Activated naive CD4-positive, alpha-beta T cell treated with anti-CD3 and anti-CD28 coated beads, Interleukin-2, amount 10 ng/mL, durations not matched to agents 7 days and 5 days (primary cell): ENCODE results near the gene FERMT3.

Experiments
- CTCF ChIA-PET: fragments of 350-600 bp; sonication (Branson Sonifier 250); formaldehyde crosslinking; loops from one replicate; lab custom pipeline; 2021; ENCODE audit warnings: antibody characterized with exemption; lab: Charles Lee
- DNase-seq: peaks from one replicate; pipeline ENCODE4 v3.0.0-alpha.2; 2020
- H3K27ac Mint-ChIP-seq: one replicate; pipeline ENCODE4 v1.8.0; 2021; ENCODE audit warnings: mild to moderate bottlenecking, moderate library complexity, mixed read lengths
- H3K27me3 Mint-ChIP-seq: one replicate; pipeline ENCODE4 v1.8.0; 2021; ENCODE audit warnings: mild to moderate bottlenecking, mixed read lengths
- H3K36me3 Mint-ChIP-seq: one replicate; pipeline ENCODE4 v1.8.0; 2021; ENCODE audit warnings: mixed read lengths
- H3K4me1 Mint-ChIP-seq: one replicate; pipeline ENCODE4 v1.8.0; 2021; ENCODE audit warnings: mixed read lengths
- H3K4me3 Mint-ChIP-seq: one replicate; pipeline ENCODE4 v1.8.0; 2021; ENCODE audit warnings: mild to moderate bottlenecking, moderate library complexity, mixed read lengths
- H3K9me3 Mint-ChIP-seq: one replicate; pipeline ENCODE4 v1.8.0; 2021; ENCODE audit warnings: mixed read lengths

FERMT3 gene

GRCh38 chr11:64203421-64204079 lies 3.0 kb upstream of the FERMT3 start:
- Mint-ChIP-seq H3K9me3 (no peaks in the 10 kb centered on the region), H3K36me3 (peaks cover 59% of the 10 kb centered on the region), H3K4me3 (no peak overlapping the region), H3K27me3 (no peaks in the 10 kb centered on the region), H3K27ac (peak overlapping the region; percentile 76), H3K4me1 (peaks cover 38% of the 10 kb centered on the region)
- DNase-seq = no peak
- CTCF ChIA-PET = interaction anchor here (1.1 to 7.4 kb wide), 14 partner anchors 8 to 446 kb away, joined by 3 to 131 read pairs (median 10); partner anchors contain the start of genes BAD, CATSPERZ, ESRRA and GPR137

GRCh38 chr11:64204080-64204440 lies 2.5 kb upstream of the FERMT3 start:
- Mint-ChIP-seq H3K4me1 (peaks cover 43% of the 10 kb centered on the region), H3K27me3 (no peaks in the 10 kb centered on the region), H3K9me3 (no peaks in the 10 kb centered on the region), H3K4me3 (no peak overlapping the region), H3K27ac (peak overlapping the region; percentile 76), H3K36me3 (peaks cover 63% of the 10 kb centered on the region)
- no peak for DNase-seq
- CTCF ChIA-PET = interaction anchor here (0.7 to 7.4 kb wide), 27 partner anchors 8 to 446 kb away, joined by 3 to 131 read pairs (median 4); partner anchors contain the start of genes BAD, CATSPERZ, DNAJC4 and ESRRA

GRCh38 chr11:64204464-64204989 lies 2.0 kb upstream of the FERMT3 start:
- H3K27ac Mint-ChIP-seq = peak overlapping the region; percentile 86
- peak overlapping the region; percentile 71 for H3K4me3 Mint-ChIP-seq
- no peaks in the 10 kb centered on the region for H3K27me3 Mint-ChIP-seq
- CTCF ChIA-PET = interaction anchor here (0.7 to 7.4 kb wide), 29 partner anchors 9 to 445 kb away, joined by 3 to 131 read pairs (median 4); partner anchors contain the start of genes BAD, CATSPERZ, DNAJC4 and ESRRA
- DNase-seq = peak; percentile 90
- peaks cover 66% of the 10 kb centered on the region for H3K36me3 Mint-ChIP-seq
- peaks cover 48% of the 10 kb centered on the region for H3K4me1 Mint-ChIP-seq
- no peaks in the 10 kb centered on the region for H3K9me3 Mint-ChIP-seq

GRCh38 chr11:64207256-64208085 lies 950 bp downstream of the FERMT3 start:
- Mint-ChIP-seq H3K36me3 (peaks cover 57% of the 10 kb centered on the region), H3K4me1 (peaks cover 58% of the 10 kb centered on the region), H3K27me3 (no peaks in the 10 kb centered on the region), H3K4me3 (peak overlapping the region; percentile 90), H3K27ac (peak overlapping the region; percentile 96), H3K9me3 (no peaks in the 10 kb centered on the region)
- CTCF ChIA-PET = interaction anchor here (0.6 to 7.4 kb wide), 12 partner anchors 10 to 131 kb away, joined by 3 to 131 read pairs (median 11); partner anchors contain the start of genes CATSPERZ, ESRRA, FKBP2 and NUDT22
- peak; percentile 89 for DNase-seq

DNA sequence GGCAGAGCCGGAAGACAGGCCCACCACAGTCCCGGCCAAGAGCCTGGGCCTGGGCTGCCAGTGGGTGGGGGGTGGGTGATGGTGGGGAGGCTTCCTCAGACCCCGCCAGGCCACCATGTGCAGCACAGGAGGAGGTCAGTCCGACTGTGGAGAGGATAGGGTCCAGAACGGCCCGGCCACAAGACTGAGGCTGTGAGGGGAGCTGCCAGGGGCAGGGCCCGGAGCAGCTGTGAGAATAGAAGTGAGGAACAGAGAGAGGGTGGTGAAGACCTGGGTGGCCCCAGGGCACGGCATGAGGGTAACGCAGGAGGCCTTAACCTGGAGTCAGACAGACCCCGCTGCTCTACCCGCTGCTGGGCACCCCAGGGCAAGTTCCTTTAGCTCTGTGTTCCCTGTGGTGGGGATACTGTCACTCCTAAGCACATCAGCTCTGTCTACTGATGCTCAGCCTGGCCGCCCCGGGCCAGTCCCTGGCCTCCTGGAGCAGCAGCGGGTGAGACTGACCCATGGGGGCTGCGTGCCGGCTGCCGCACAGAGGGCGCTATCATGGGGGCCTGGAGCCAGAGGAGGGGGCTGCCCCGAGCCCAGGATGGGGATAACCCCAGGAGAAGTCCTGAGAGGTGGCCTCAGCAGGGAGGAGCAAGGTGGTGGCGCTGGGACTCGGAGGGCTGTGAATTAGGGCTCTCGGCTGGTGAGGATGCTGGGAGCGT lies 1.7 kb downstream of the FERMT3 start:
- Mint-ChIP-seq H3K27me3 (no peaks in the 10 kb centered on the region), H3K4me3 (peak overlapping the region; percentile 90), H3K27ac (peak overlapping the region; percentile 96), H3K9me3 (no peaks in the 10 kb centered on the region), H3K36me3 (peaks cover 55% of the 10 kb centered on the region), H3K4me1 (peaks cover 60% of the 10 kb centered on the region)
- no peak for DNase-seq
- CTCF ChIA-PET = interaction anchor here (1.1 to 7.4 kb wide), 6 partner anchors 9 to 124 kb away, joined by 3 to 131 read pairs (median 30); partner anchors contain the start of genes CATSPERZ, ESRRA, FKBP2 and NUDT22

- Mint-ChIP-seq H3K27ac (peak overlapping the region; percentile 96), H3K36me3 (peaks cover 50% of the 10 kb centered on the region), H3K4me3 (peak overlapping the region; percentile 90), H3K27me3 (no peaks in the 10 kb centered on the region), H3K4me1 (peaks cover 55% of the 10 kb centered on the region), H3K9me3 (no peaks in the 10 kb centered on the region)
- CTCF ChIA-PET = interaction anchor here (1.8 to 7.4 kb wide), 5 partner anchors 8 to 94 kb away, joined by 7 to 131 read pairs (median 31); partner anchors contain the start of genes CATSPERZ, ESRRA, NUDT22 and PLCB3
- DNase-seq = no peak
Measured at GRCh38 chr11:64208796-64209562, 2.5 kb downstream of the FERMT3 start.

GRCh38 chr11:64209563-64209843 lies 3.0 kb downstream of the FERMT3 start:
- no peak for DNase-seq
- peaks cover 46% of the 10 kb centered on the region for H3K36me3 Mint-ChIP-seq
- H3K9me3 Mint-ChIP-seq = no peaks in the 10 kb centered on the region
- H3K4me1 Mint-ChIP-seq = peaks cover 50% of the 10 kb centered on the region
- H3K4me3 Mint-ChIP-seq = peak overlapping the region; percentile 31
- CTCF ChIA-PET = interaction anchor here (1.8 kb wide), 1 partner anchor 17 kb away, joined by 7 read pairs; the partner anchor contains the start of genes NUDT22 and TRPT1
- H3K27me3 Mint-ChIP-seq = no peaks in the 10 kb centered on the region
- H3K27ac Mint-ChIP-seq = peak overlapping the region; percentile 96

DNA sequence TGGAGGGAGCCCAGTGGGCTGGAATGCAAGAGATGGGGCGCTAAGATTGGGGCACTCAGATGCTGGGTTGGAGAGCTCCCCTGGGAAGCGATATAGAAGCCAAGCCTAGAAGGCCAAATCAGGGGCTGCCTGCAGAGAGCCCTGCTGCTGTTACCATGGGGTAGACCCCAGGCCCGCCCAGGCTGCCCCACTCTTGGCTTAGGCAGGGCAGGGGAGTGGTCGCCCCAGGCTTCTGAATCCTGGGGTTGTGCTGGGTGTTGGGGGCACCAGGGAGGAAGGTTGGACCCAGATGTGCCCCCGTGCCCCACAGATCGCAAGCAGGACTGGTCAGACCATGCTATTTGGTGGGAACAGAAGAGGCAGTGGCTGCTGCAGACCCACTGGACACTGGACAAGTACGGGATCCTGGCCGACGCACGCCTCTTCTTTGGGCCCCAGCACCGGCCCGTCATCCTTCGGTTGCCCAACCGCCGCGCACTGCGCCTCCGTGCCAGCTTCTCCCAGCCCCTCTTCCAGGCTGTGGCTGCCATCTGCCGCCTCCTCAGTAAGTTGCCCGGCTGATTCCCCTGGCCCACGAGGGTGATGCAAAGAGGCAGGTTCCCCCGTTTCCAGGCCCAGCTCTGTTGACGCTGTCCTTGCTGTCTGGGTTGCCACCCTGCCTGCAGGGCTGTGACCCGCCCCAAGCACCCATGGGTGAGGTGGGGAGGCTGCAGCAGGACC lies 3.9 kb downstream of the FERMT3 start:
- H3K9me3 Mint-ChIP-seq = no peaks in the 10 kb centered on the region
- H3K27me3 Mint-ChIP-seq = no peaks in the 10 kb centered on the region
- no peak overlapping the region for H3K4me3 Mint-ChIP-seq
- CTCF ChIA-PET = interaction anchor here (1.8 kb wide), 1 partner anchor 16 kb away, joined by 7 read pairs; the partner anchor contains the start of genes NUDT22 and TRPT1
- H3K4me1 Mint-ChIP-seq = peaks cover 49% of the 10 kb centered on the region
- peak overlapping the region; percentile 24 for H3K27ac Mint-ChIP-seq
- DNase-seq = no peak
- H3K36me3 Mint-ChIP-seq = peaks cover 49% of the 10 kb centered on the region

GRCh38 chr11:64211181-64211872 lies 4.8 kb downstream of the FERMT3 start:
- CTCF ChIA-PET = no interaction called here
- Mint-ChIP-seq H3K27ac (peak overlapping the region; percentile 42), H3K9me3 (no peaks in the 10 kb centered on the region), H3K36me3 (peaks cover 51% of the 10 kb centered on the region), H3K4me3 (no peak overlapping the region), H3K27me3 (no peaks in the 10 kb centered on the region), H3K4me1 (peaks cover 40% of the 10 kb centered on the region)
- no peak for DNase-seq

GRCh38 chr11:64216879-64217278 lies 10.4 kb downstream of the FERMT3 start:
- H3K4me3 Mint-ChIP-seq = no peak overlapping the region
- CTCF ChIA-PET = interaction anchor here (5.1 kb wide), 1 partner anchor 10 kb away, joined by 28 read pairs; the partner anchor contains the start of gene FERMT3
- no peak overlapping the region for H3K27ac Mint-ChIP-seq
- no peaks in the 10 kb centered on the region for H3K9me3 Mint-ChIP-seq
- DNase-seq = no peak
- H3K36me3 Mint-ChIP-seq = peaks cover 38% of the 10 kb centered on the region
- H3K4me1 Mint-ChIP-seq = peaks cover 13% of the 10 kb centered on the region
- H3K27me3 Mint-ChIP-seq = no peaks in the 10 kb centered on the region

DNA sequence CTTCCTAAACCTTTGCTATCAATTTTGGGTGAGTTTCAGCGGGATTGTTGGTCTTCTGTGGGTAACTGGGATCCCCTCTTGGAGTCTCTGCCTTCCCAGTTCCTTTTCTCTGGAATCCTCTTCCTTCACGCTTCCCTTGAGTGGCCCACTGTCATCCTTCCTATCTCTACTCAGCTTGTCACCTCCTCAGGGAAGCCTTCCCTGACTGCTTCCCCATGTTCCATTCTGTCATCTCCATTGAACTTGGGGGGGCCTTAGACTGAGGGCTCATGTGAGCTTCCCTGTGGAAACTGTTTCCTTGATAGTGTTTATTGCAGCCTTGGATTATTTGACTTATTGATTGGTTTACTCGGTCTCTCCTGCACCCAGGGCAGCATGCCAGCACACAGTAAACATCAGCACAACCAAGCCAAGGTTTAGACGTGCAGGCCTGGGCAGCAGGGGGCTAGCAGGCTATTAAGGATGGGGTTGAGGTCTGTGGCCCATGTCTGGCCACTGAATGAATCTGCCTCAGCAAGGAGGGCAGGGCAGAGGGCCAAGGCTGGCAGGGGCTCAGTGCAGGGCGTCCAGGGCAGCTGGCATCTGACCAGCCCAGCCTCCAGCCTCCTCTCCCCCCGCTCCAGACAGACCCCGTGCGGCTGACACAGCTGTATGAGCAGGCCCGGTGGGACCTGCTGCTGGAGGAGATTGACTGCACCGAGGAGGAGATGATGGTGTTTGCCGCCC lies 12.3 kb downstream of the FERMT3 start:
- Mint-ChIP-seq H3K27ac (no peak overlapping the region), H3K27me3 (no peaks in the 10 kb centered on the region), H3K4me1 (peaks cover 8% of the 10 kb centered on the region), H3K4me3 (no peak overlapping the region), H3K36me3 (peaks cover 30% of the 10 kb centered on the region), H3K9me3 (no peaks in the 10 kb centered on the region)
- no peak for DNase-seq
- CTCF ChIA-PET = interaction anchor here (5.1 kb wide), 1 partner anchor 12 kb away, joined by 28 read pairs; the partner anchor contains the start of gene FERMT3
